Body of pancreas (tissue), 4 donors: ENCODE data around the gene CHSY3.

Experiments used
- POLR2A ChIP-seq, 3 donors: fragments of 450-650 bp; IDR thresholded peaks; one replicate each; pipeline ENCODE4 v1.6.1; 2016; ENCODE audit warnings: antibody characterized with exemption in 3 of 3, mild to moderate bottlenecking in 2 of 3
- TF ChIP-seq, protein P1 (sequence below), 7 experiments: fragments of 450-650 bp in 4 of 7; fragments of 200-600 bp in 3 of 7; sonication (generic) in 3 of 7; IDR thresholded peaks; one replicate each; pipeline ENCODE4 v1.5.1; 2016 to 2019; ENCODE audit warnings: antibody characterized with exemption in 7 of 7

DNA sequence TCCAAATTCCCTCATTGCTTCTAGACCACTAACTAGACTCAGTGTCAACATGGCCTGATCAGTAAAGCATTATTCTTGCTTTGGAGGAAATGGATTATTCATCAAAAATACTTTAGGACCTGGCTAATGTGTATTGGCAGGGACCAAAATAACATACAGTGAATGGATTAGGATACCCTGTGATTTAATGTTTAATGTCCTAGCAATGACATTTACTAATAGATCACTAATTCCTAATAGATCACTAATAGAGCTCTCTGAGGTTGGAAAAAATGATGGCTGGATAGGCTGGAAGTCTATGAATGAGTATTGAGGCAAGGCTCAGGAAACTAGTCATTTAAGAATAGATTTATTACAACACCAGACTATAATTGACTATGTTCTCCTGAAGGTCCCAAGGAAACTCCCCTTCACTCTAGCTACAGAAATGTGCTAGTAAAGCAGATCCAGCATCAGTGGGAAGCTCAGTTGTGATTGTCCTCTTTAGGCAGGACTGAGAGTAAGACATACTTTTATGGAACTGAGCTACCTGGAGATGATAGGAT, 46.1 kb upstream of the CHSY3 start:
- TF ChIP-seq POLR2A (IDR thresholded peaks at IDR 0.05), result no peak
- TF ChIP-seq, protein P1, sequence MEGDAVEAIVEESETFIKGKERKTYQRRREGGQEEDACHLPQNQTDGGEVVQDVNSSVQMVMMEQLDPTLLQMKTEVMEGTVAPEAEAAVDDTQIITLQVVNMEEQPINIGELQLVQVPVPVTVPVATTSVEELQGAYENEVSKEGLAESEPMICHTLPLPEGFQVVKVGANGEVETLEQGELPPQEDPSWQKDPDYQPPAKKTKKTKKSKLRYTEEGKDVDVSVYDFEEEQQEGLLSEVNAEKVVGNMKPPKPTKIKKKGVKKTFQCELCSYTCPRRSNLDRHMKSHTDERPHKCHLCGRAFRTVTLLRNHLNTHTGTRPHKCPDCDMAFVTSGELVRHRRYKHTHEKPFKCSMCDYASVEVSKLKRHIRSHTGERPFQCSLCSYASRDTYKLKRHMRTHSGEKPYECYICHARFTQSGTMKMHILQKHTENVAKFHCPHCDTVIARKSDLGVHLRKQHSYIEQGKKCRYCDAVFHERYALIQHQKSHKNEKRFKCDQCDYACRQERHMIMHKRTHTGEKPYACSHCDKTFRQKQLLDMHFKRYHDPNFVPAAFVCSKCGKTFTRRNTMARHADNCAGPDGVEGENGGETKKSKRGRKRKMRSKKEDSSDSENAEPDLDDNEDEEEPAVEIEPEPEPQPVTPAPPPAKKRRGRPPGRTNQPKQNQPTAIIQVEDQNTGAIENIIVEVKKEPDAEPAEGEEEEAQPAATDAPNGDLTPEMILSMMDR (IDR thresholded peaks at IDR 0.05), result no peak
